IPS DF 6.9 (cell line): ENCODE results near the gene INSR.

Source experiments
- DNase-seq: peaks from one replicate; pipeline ENCODE4 v3.0.0-alpha.2; 2013; ENCODE audit warnings: low read depth, low spot score
- H3K27ac ChIP-seq: one replicate; pipeline ENCODE4 v1.5.1; 2013; ENCODE audit warnings: low read length, control low read depth
- H3K27me3 ChIP-seq: 2 replicates; pipeline ENCODE4 v1.6.1; 2013; ENCODE audit warnings: mild to moderate bottlenecking, low read length; ENCODE audit not compliant: control insufficient read depth, insufficient read depth
- H3K36me3 ChIP-seq: 2 replicates; pipeline ENCODE4 v1.6.1; 2013; ENCODE audit warnings: low read length; ENCODE audit not compliant: control insufficient read depth, insufficient read depth
- H3K4me1 ChIP-seq: 2 replicates; pipeline ENCODE4 v1.6.1; 2013; ENCODE audit warnings: low read length; ENCODE audit not compliant: control insufficient read depth, insufficient read depth
- H3K4me3 ChIP-seq: 2 replicates; pipeline ENCODE4 v1.5.1; 2013; ENCODE audit warnings: mild to moderate bottlenecking, low read length
- H3K9me3 ChIP-seq: 2 replicates; pipeline ENCODE4 v1.6.1; 2013; ENCODE audit warnings: low read length, inconsistent platforms; ENCODE audit not compliant: control insufficient read depth, insufficient read depth
- WGBS: extraction: QIAGEN DNeasy Blood & Tissue Kit; methylation state at CpG from one replicate; pipeline ENCODE4 v1.1.7; 2013; ENCODE audit warnings: mixed read lengths, missing lambda C conversion rate; ENCODE audit not compliant: insufficient read length, insufficient coverage; 5-methylcytosine and 5-hydroxymethylcytosine counted together

The INSR gene

DNA sequence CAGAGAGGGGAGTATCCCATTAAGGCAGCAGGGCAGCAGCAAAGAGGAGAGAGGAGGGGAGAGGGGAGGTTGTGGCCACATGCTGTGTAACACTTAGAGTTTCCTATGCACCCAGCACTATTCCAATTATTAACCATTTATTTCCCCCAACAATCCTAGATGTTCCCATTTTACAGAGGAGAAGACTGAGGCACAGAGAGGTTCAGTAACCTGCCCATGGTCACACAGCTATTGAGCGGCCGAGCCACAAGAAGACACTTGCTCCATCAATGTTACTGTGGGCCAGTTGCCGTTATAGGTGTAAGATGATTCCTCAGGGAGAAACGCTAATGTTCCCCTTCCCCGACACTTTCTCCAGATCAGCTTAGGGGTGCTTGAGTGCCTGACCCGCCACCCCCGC, 69.2 kb downstream of the INSR start:
- Histone ChIP-seq H3K9me3 (no peaks in the 10 kb centered on the region), H3K4me3 (no peak overlapping the region), H3K36me3 (no peaks in the 10 kb centered on the region), H3K4me1 (no peaks in the 10 kb centered on the region), H3K27ac (no peak overlapping the region), H3K27me3 (no peaks in the 10 kb centered on the region)
- no peak for DNase-seq
- no CpG with 5 or more reads among the region's 7 CpGs for WGBS

DNA sequence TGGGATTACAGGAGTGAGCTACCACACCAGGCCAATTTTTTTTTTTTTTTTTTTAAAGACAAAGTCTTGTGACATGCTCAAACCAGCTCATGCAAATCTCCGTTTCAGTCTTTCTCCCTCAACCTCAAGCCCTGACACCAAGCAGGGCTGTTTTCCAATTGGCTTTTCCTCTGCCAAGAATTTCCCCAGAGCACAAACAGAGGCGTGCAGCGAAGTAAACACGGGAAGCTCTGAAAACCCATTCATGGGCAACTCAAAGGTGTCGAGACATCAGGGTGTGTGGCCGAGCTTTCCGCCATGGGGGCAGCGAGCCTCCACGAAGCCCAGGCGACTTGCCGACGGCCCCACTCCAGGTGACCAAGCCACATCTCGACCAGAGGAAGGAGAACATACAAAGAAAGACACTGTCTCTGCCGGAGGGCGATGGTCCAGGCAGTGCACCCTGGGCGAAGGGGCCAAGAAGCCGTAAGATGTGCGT, 70.0 kb downstream of the INSR start:
- H3K4me1 ChIP-seq: no peaks in the 10 kb centered on the region

DNA sequence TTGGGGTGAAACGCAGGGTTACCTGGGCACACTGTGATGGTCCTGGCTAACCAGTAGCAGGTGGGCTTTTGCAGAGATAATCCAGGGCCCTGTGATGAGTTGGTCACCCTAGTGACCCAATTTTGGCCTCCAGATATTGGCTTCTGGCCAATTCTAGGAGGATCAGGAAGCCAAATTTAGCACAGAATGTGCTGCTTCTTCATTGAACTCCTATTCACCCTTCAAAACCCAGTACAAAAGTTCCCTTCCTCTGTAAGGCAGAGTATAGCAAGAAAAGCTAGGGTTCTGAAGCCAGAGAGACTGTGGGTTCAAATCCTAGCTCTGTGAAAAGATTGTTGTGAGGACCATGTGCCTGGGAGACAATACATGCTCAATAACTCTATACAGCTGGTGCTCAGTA, 70.8 kb downstream of the INSR start:
- Histone ChIP-seq H3K4me3 (no peak overlapping the region), H3K27me3 (no peaks in the 10 kb centered on the region), H3K9me3 (no peaks in the 10 kb centered on the region), H3K27ac (no peak overlapping the region), H3K4me1 (no peaks in the 10 kb centered on the region), H3K36me3 (no peaks in the 10 kb centered on the region)
- no peak for DNase-seq
- no CpG with 5 or more reads among the region's 1 CpG for WGBS

More for the DNA sequence above, 70.0 kb downstream of the INSR start:
- Histone ChIP-seq H3K9me3 (no peaks in the 10 kb centered on the region), H3K4me3 (no peak overlapping the region), H3K27me3 (no peaks in the 10 kb centered on the region), H3K27ac (no peak overlapping the region), H3K36me3 (no peaks in the 10 kb centered on the region)
- DNase-seq: no peak
- no CpG with 5 or more reads among the region's 18 CpGs for WGBS

DNA sequence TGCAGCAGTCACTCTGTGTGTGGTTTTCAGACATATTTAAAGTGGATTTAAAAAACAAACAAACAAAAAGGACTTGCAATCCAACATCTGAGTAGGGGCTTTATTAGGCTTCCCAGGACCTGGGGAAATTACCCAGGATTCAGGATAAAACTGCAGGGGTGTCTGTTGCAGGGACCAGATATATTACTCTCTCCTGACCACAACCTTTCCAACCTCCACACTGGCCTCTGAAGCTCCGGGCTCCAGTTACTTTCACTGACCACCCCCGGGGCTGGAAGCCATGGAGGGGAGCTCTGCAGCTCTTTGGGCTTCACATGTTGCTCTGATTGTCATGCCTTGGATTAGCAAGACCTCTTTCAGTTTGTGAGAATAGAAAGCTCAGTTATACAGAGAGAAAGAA, 75.2 kb downstream of the INSR start:
- H3K4me3 ChIP-seq: no peak overlapping the region
- no peaks in the 10 kb centered on the region for H3K36me3 ChIP-seq
- H3K27ac ChIP-seq: no peak overlapping the region
- no CpG with 5 or more reads among the region's 2 CpGs for WGBS
- H3K4me1 ChIP-seq: peaks cover 2% of the 10 kb centered on the region; the same call in 1 of the 2 replicates
- no peaks in the 10 kb centered on the region for H3K9me3 ChIP-seq
- no peak for DNase-seq
- H3K27me3 ChIP-seq: no peaks in the 10 kb centered on the region

DNA sequence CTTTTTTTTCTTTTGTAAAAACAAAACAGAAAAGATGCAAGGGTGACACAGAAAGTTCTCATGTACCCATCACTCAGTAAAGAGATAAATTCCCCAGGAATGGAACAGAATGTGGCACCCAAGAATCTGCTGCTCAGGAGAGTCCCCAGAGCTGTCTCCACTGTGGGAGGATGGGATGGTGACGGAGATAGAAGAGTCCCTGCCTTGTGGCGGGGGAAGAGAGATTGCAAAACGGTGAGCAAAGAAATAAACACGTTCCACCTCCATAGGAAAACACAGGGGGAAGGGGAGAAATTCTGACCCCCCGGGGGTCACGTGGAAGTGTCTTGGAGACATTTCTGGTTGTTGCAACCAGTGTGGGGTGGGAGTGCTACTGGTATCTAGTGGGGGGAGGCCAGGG, 76.4 kb downstream of the INSR start:
- H3K27me3 ChIP-seq: no peaks in the 10 kb centered on the region
- WGBS: no CpG with 5 or more reads among the region's 6 CpGs
- no peak for DNase-seq
- no peaks in the 10 kb centered on the region for H3K36me3 ChIP-seq
- peaks cover 3% of the 10 kb centered on the region; the same call in 1 of the 2 replicates for H3K4me1 ChIP-seq
- no peak overlapping the region for H3K27ac ChIP-seq
- H3K4me3 ChIP-seq: no peak overlapping the region
- H3K9me3 ChIP-seq: no peaks in the 10 kb centered on the region

DNA sequence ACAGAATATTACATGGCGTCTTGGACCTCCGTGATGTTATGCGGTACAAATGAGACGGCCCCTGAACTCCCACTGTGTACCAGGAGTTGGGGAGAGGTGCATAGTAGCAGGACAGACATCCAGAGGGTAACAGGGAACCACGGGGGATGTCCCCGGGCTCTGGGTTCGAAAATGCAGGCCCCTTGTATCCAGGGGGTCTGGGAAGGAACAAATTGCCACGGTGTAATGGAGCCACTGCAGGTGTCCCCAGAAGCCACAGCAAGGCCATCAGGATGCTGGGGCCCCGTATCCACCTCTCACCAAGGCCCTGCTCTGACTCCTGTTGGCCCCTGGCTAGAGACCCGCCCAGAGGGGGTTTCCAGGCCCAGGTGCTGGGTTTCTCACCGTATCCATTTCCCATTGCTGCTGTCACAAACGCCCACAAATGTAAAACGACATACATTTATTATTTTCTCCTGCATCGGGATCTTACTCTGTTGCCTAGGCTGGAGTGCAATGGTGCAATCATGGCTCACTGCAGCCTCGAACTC, 77.8 kb downstream of the INSR start:
- Histone ChIP-seq H3K9me3 (no peaks in the 10 kb centered on the region), H3K4me1 (peaks cover 7% of the 10 kb centered on the region), H3K27me3 (no peaks in the 10 kb centered on the region), H3K4me3 (no peak overlapping the region), H3K36me3 (no peaks in the 10 kb centered on the region), H3K27ac (no peak overlapping the region)
- no CpG with 5 or more reads among the region's 15 CpGs for WGBS
- DNase-seq: no peak

DNA sequence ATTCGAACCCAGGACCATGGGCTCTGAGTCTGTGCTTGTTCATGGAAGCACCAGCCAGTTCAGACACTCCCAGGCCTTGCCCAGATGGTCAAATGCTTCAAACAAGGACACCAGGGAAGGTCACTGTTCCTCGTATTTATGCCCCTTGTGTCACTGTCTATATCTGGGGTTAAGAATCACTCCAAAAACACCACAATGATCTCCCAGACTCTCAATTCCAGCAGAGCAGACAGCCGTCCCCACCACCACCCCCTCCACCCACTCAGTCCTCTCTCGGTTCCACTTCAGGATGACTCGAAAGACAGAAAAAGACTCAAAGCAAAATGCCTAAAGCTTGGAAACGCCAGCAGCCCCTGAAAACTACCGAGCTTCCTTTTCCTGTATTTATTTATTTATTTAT, 79.0 kb downstream of the INSR start:
- H3K36me3 ChIP-seq: no peaks in the 10 kb centered on the region
- no CpG with 5 or more reads among the region's 7 CpGs for WGBS
- H3K27me3 ChIP-seq: no peaks in the 10 kb centered on the region
- no peak overlapping the region for H3K27ac ChIP-seq
- peaks cover 8% of the 10 kb centered on the region for H3K4me1 ChIP-seq
- H3K9me3 ChIP-seq: no peaks in the 10 kb centered on the region
- H3K4me3 ChIP-seq: no peak overlapping the region
- no peak for DNase-seq

DNA sequence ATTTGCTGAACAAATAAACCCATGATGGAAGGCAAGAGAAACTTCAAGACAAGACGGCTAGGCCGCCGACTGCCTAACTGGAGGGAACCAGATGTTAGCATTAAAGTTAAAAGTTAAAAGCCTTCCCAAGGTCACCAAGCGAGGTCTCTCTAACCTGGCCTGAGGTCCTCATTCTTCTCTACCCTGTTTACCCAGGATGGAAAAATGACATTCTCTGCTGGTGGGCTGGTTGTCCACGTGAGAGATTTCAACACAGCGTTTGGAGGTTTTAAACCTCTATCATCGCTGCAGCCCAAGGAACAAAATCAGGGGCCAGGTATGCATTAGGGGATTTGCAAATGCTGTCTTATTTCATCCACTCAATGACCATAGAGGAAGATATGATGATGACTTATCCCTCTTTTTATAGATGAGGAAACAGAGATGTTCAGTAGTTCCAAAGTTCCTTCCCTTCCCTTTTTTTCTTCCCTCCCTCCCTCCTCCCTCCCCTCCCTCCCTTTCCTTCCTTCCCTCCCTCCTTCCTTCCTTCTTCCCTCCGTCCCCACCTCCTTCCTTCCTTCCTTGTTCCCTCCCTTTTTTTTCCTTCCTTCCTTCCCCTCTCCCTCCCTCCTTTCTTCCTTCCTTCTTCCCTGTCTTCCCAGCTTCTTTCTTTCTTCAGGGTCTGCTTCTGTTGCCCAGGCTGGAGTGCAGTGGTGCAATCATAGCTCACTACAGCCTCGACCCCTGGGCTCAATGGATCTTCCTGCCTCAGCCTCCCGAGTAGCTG, 79.7 kb downstream of the INSR start:
- no CpG with 5 or more reads among the region's 10 CpGs for WGBS
- Histone ChIP-seq H3K9me3 (no peaks in the 10 kb centered on the region), H3K4me3 (no peak overlapping the region), H3K4me1 (peaks cover 8% of the 10 kb centered on the region), H3K27ac (no peak overlapping the region), H3K36me3 (no peaks in the 10 kb centered on the region), H3K27me3 (no peaks in the 10 kb centered on the region)
- no peak for DNase-seq

DNA sequence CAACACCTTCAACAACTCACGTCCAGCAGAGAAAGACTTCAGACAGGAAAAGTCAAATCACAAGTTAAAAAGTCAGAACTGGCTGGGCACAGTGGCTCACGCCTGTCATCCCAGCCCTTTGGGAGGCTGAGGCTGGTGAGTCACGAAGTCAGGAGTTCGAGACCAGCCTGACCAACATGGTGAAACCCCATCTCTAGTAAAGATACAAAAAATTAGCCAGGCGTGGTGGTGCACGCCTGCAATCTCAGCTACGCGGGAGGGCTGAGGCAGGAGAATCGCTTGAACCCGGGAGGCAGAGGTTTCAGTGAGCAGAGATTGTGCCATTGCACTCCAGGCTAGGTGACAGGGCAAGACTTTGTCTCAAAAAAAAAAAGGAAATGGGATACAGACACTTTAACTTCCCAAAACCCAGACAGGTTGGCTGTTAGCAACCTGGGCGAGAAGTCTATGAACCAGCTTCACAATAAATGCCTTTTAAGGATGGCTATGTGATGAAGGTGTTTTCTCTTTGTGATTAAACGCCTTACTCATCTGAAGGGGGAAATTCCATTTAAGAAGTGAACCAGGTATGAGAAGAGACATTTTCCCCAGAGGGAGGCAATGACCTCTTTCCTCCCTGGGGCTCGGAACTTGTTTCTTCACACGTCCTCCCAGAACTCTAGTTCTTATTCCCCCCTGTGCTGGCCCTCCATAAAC, 80.4 kb downstream of the INSR start:
- Histone ChIP-seq H3K4me1 (peaks cover 8% of the 10 kb centered on the region), H3K9me3 (no peaks in the 10 kb centered on the region), H3K27ac (no peak overlapping the region), H3K36me3 (no peaks in the 10 kb centered on the region), H3K4me3 (no peak overlapping the region), H3K27me3 (no peaks in the 10 kb centered on the region)
- no CpG with 5 or more reads among the region's 14 CpGs for WGBS
- DNase-seq: no peak

DNA sequence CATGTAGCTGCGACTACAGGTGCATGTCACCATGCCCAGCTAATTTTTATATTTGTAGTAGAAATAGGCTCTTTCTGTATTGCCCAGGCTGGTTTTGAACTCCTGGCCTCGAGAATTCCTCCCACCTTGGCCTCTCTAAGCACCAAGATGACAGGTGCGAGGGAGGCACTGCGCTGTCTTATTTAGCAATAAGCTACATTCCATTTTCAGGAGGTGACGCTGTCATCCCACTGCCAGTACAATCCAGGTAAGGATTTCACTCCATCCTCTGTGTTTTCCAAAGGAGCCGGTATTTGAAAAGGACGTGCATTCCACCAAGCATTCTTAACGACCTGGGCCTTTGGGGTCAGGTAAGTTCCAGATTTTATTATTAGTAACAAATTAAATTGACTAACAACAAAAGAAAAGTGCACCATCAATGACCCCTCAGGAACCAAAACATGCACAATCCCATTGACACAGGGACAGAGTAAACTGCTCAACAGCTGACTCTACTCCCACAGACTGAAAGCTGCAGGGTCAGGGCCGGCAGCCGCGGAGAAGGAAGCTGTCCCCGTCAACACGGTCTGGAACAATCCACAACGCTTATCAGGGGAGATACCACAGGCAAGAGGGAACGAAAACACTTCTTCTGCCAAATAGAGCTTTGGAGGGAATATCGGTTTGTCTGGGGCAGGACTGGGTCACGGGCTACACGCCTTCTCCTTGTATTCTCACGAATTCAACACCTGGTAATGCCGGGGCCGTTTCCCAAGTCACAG, 82.8 kb downstream of the INSR start:
- H3K36me3 ChIP-seq: no peaks in the 10 kb centered on the region
- H3K27ac ChIP-seq: no peak overlapping the region
- no CpG with 5 or more reads among the region's 21 CpGs for WGBS
- no peaks in the 10 kb centered on the region for H3K27me3 ChIP-seq
- no peak overlapping the region for H3K4me3 ChIP-seq
- no peak for DNase-seq
- H3K4me1 ChIP-seq: peaks cover 8% of the 10 kb centered on the region
- no peaks in the 10 kb centered on the region for H3K9me3 ChIP-seq
